Measurements from ENCODE around the gene CSTF1.

DNA sequence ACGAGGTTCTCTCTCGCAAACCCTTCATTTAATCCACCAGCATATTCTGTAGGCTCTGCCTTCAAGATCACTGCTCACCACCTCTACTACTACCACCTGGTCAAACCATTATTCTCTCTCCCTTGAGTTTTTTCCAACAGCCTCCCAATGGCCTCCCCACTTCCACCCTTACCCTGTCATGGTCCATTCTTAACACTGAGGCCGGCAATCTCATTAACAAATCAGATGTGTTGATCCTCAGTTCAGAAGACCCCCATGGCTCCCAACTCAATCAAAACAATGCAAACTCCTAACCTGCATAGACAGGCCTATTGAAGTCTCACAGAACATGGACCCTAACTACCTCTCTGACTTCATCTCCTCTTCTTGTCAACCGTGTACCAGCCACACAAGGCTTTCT is 2.6 kb upstream of the CSTF1 start:
- TF ChIP-seq CTCF (IDR thresholded peaks at IDR 0.05) = no peak
- no peak for TF ChIP-seq POLR2A (IDR thresholded peaks at IDR 0.05)

Data from Peyer's patch (tissue), 4 donors.